ENCODE measurements around the gene SLC4A4. TPM values are rescaled to one million over a fixed set of nuclear protein-coding genes. Genes with fewer than 3 reads are reported as not detected.
A peak's percentile ranks its signal among the peaks of the same experiment; 100 is the strongest.

SLC4A4 gene
- under 1 TPM in 1 of 2 donors, not detected in 1; 0.12 TPM for total RNA-seq

DNA sequence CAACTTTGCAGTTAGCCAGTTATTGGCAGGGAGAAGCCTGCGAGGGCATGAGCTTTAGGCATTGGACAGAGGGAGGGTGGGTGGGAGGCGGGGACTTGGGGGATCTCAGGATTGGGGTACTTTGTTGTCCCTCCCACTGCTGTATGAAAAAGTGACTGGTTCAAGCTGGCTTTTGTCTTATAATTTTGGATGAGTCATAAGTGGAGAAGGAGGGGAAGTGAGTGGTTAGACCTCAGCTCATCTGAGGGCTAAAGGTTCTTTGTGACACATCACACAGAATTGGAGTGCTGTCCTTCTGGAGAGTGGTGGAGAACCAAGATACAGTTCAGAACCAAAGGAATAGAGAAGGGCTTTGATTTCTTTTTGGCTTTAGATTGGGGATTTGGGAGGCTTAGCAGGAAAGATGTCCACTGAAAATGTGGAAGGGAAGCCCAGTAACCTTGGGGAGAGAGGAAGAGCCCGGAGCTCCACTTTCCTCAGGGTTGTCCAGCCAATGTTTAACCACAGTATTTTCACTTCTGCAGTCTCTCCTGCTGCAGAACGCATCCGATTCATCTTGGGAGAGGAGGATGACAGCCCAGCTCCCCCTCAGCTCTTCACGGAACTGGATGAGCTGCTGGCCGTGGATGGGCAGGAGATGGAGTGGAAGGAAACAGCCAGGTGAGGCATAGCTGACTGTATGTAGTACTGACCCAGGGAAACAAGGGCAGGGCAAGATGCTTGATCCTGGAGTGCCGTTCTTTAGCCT lies at the start of gene SLC4A4:
TSS of gene SLC4A4 (plus strand) at position 175 of the 748 bp plus-strand sequence.
- H3K27ac Mint-ChIP-seq: peak within 1 kb of the TSS in 1 of 2 donors; percentile 19
- no peak for DNase-seq (ENCODE audit: low spot score in 2 of 2)
- ATAC-seq: peak; percentile 85 to 99
- H3K36me3 Mint-ChIP-seq: no peaks in the 10 kb centered on the region
- H3K9me3 Mint-ChIP-seq: no peaks in the 10 kb centered on the region

DNA sequence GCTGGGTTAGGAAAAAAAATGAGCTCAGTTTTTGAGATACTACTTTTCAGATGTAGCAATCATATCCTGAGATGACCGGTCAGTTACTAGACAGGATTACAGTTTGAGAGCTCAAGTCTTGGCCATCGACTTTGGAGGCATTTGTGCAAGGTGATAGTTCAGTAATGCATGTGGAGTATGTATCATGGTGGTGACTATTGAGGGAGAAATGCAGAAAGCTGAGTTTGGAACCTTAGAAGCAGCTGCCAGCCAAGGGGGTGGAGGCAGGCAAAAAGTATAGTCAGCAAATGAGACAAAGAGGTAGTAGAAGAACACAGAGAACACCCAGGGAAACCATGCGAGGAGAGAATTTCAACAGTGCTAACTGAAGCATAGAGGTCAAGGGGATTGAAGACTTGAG lies 48.7 kb upstream of the SLC4A4 start:
- no peaks in the 10 kb centered on the region for H3K9me3 Mint-ChIP-seq
- H3K36me3 Mint-ChIP-seq: no peaks in the 10 kb centered on the region
- DNase-seq (ENCODE audit: low spot score in 2 of 2): no peak
- ATAC-seq: no peak
- H3K27ac Mint-ChIP-seq: no peak overlapping the region

DNA sequence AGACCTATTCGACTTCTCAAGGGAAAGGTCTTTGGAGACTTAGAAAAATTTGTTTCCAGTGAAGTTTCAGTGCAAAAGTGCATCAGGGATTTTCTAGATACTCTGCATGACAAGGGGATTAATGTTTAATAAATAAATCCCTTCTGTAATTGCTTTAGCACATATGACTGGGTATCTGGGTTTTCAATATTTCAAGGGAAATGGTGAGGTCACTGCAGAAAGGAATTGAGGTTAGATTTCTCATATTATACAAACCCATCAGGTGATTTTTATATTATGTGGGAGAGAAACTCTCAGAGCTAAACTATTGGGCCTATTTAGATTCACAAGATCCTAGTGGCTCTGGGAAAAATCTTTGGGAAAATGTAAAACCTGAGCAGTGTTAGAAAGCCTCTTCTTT lies 48.3 kb upstream of the SLC4A4 start:
- no peaks in the 10 kb centered on the region for H3K36me3 Mint-ChIP-seq
- H3K9me3 Mint-ChIP-seq: no peaks in the 10 kb centered on the region
- H3K27ac Mint-ChIP-seq: no peak overlapping the region
- no peak for ATAC-seq
- no peak for DNase-seq (ENCODE audit: low spot score in 2 of 2)

DNA sequence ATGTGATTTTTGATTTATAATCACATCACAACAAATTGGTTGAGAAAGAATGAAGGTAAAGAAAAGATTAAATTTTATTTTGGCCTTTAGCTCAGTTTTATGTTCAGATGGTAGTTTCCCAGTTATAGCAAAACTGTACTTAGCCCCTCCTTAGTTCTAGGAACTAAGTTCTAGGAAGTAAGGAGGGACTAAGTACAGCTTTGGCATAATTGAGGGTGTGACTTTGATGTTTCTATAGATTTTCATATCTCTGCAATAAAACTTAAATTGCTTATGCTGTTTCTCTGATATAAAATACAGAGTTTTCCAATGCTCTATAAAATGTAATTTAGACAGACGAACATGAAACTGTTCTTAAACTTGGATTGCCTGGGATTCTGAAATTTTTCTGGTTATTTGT lies 46.6 kb upstream of the SLC4A4 start:
- no peaks in the 10 kb centered on the region for H3K36me3 Mint-ChIP-seq
- H3K27ac Mint-ChIP-seq: no peak overlapping the region

DNA sequence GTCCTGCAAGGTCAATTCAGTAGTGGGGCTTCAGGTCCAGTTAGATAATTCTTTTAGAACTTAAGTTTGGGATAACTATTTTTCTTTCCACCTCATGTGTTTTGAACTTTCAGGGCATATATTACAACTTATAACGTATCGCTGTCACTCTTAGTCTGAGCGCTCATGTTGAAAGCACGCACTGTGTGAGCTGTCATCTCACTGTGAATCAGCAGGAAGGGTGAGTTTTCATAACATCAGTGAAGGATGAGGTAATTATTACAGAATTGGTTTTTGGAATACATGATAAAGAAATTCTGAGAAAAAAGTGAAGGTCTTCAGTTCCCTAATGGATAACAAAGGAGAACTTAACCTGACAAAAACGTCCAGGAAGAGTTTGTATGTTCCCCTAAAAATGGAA lies 45.1 kb upstream of the SLC4A4 start:
- no peak overlapping the region for H3K27ac Mint-ChIP-seq
- no peak for DNase-seq (ENCODE audit: low spot score in 2 of 2)
- H3K36me3 Mint-ChIP-seq: no peaks in the 10 kb centered on the region
- no peaks in the 10 kb centered on the region for H3K9me3 Mint-ChIP-seq
- peak in 1 of 2 donors; percentile 58 for ATAC-seq

More for the DNA sequence above, 46.6 kb upstream of the SLC4A4 start:
- ATAC-seq: no peak
- no peaks in the 10 kb centered on the region for H3K9me3 Mint-ChIP-seq
- no peak for DNase-seq (ENCODE audit: low spot score in 2 of 2)

DNA sequence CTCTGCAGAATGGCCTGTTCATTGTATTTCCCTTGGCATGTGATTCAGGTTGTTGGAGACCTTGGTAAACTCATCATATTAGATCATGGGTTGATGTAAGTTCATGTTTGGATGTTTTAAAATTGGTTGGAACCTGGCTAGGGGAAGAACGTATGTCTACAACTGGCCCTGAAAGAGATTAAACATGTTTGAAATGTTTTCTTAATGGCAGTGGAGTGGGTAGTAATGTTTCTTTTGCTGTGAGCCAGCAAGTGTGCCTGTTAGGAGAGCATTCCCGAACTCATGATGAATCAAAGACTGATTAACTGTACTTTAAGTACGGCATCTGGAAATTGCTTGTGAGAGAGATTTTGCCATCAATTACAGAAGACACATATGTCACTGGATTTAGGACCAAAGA lies 44.5 kb upstream of the SLC4A4 start:
- H3K36me3 Mint-ChIP-seq: no peaks in the 10 kb centered on the region

DNA sequence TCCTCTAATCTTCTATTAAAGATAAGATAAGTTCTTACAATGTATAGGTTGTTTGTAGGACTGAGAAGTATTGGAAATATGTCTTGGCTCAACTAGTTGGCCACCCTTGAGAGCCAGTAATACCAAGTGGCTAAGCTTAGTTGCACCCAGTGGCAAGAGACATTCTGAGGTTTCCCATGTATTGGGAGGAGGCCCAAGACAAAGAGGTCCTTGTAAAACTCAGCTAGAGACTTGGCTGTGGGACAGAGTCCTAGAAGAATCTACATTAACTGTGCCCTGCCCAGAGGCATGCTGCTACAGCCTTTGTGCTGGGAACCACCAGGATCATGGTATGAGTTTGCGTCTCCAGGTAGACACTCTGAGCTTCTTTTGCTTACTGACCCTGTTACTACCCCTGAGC lies 41.9 kb upstream of the SLC4A4 start:
- ATAC-seq (no peak), DNase-seq (ENCODE audit: low spot score in 2 of 2) (no peak)
- Mint-ChIP-seq H3K27ac (no peak overlapping the region), H3K36me3 (no peaks in the 10 kb centered on the region), H3K9me3 (no peaks in the 10 kb centered on the region)

More for the DNA sequence above, 44.5 kb upstream of the SLC4A4 start:
- ATAC-seq: no peak
- H3K9me3 Mint-ChIP-seq: no peaks in the 10 kb centered on the region
- no peak for DNase-seq (ENCODE audit: low spot score in 2 of 2)
- H3K27ac Mint-ChIP-seq: no peak overlapping the region

DNA sequence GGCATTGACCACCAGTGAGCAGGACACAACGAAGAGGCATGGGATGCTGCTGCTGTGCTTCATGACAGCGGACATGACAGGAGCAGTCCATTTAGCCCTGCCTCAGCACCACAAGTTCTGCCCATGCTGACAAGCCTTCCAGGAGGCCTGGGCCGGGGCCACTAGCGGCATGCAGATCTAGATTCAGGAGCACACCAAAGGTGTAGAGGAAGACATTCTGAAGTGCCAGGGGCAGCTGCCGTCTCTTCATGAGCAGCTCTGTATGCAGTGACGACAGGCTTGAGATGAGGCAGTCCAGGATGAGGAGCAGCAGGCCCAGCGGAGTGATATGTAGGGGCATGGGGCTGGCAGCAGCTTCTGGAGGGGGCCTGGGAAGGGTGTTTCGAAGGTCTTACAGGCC lies 38.5 kb upstream of the SLC4A4 start:
- DNase-seq (ENCODE audit: low spot score in 2 of 2) (no peak), ATAC-seq (no peak)
- Mint-ChIP-seq H3K27ac (no peak overlapping the region), H3K36me3 (no peaks in the 10 kb centered on the region), H3K9me3 (no peaks in the 10 kb centered on the region)

DNA sequence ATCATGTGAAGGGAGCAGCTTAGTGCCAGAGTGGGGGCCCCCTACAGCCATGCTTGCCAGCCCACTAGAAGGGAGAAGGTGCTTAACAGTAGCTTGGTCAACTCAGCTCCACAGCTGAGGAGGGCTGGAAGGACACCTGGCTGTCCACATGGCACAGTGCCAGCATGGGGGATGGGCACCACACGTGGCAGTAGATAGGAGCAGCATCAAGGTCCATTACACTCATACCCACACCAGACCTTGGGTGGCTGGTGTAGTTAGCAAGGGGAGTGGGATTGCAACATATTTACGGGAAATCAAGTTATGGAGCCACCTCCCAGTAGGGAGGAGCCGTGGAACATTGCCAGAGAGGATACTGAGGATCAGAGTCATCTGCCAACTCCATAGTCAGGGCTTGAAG lies 37.9 kb upstream of the SLC4A4 start:
- no peaks in the 10 kb centered on the region for H3K36me3 Mint-ChIP-seq
- ATAC-seq: no peak
- no peak overlapping the region for H3K27ac Mint-ChIP-seq
- H3K9me3 Mint-ChIP-seq: no peaks in the 10 kb centered on the region
- no peak for DNase-seq (ENCODE audit: low spot score in 2 of 2)

DNA sequence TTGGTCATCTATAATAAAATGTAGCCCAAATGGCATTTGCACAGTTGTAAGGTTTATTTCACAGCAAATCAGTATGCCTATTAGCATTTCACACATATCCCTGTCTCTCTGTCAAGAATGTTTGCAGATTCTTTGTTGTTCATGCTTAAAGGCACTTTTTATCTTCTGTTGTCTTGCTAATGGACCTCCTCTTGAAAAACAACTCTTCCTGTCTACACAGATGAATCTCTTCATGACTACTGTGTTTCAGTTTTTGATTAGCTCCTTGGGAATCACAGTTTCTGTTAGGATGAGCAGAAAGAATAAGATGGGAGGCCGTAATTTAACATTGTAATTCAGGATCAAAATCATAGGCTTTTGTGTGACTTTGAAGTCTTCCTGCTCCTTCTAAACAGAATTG lies 35.5 kb upstream of the SLC4A4 start:
- H3K36me3 Mint-ChIP-seq: no peaks in the 10 kb centered on the region
- H3K9me3 Mint-ChIP-seq: no peaks in the 10 kb centered on the region
- ATAC-seq (no peak), DNase-seq (ENCODE audit: low spot score in 2 of 2) (no peak)
- H3K27ac Mint-ChIP-seq: no peak overlapping the region

DNA sequence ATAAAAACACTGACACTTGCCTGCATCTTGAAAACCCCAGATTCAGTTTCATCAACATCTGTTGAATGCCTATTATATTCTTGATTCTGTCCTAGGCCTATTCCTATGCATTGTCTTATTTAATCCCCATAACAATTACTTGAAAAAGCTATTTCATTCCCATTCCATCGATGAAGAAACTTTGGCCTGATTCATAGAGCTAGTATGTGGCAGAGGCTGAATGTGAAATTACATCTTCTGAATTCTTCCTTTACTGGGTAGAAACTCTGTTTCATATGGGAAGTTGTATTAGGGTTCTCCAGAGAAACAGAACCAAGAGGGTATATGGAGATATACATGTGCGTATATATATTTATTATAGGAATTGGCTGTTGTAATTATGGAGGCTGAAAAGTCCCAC lies 35.0 kb upstream of the SLC4A4 start:
- H3K36me3 Mint-ChIP-seq: no peaks in the 10 kb centered on the region
- no peak for ATAC-seq
- no peak overlapping the region for H3K27ac Mint-ChIP-seq
- DNase-seq (ENCODE audit: low spot score in 2 of 2): no peak
- no peaks in the 10 kb centered on the region for H3K9me3 Mint-ChIP-seq

DNA sequence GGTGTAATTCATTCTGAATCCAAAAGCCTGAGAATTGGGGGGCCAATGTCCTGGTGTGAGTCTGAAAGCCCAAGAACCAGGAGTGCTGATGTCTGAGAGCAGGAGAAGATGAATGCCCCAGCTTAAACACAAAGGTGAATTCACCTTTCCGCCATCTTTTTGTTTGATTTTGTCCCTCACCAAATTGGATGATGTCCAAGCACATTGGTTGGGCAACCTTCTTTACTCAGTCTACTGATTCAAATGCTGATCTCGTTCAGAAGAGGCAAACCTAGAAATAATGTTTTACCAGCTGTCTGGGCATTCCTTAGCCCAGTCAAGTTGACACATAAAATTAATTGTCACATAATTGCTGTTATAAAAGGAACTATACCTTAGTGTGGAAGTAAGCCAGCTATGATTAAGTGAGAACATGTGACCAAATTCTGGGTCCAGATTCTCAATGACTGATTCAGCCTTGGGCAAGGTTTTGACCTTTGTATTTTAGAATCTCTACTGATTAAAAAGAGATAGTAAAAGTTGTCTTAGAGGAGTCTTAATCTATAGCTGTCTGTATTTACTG lies 34.5 kb upstream of the SLC4A4 start:
- no peak overlapping the region for H3K27ac Mint-ChIP-seq
- H3K36me3 Mint-ChIP-seq: no peaks in the 10 kb centered on the region
- no peaks in the 10 kb centered on the region for H3K9me3 Mint-ChIP-seq
- DNase-seq (ENCODE audit: low spot score in 2 of 2): no peak
- ATAC-seq: no peak

DNA sequence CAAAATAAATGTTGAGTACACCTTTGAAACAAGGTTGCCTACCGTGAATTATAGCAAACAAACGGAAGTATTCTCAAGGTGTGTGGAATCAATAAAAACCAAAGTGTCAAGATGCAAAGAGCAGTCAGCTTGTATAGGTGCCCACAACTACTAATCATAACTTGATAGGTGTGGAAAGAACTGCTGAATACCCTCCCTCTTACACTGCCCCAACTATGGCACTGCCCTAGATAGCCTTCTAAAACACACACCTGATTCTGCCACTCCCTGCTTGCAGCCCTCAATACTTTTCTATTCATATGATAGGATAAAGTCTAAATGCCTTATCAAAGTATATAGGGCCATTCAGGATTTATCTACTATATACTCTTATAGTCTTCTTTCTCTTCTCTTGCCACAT lies 31.1 kb upstream of the SLC4A4 start:
- DNase-seq (ENCODE audit: low spot score in 2 of 2) (no peak), ATAC-seq (no peak)
- H3K36me3 Mint-ChIP-seq: no peaks in the 10 kb centered on the region
- no peak overlapping the region for H3K27ac Mint-ChIP-seq
- H3K9me3 Mint-ChIP-seq: peaks cover 9 to 10% of the 10 kb centered on the region in 2 donors

DNA sequence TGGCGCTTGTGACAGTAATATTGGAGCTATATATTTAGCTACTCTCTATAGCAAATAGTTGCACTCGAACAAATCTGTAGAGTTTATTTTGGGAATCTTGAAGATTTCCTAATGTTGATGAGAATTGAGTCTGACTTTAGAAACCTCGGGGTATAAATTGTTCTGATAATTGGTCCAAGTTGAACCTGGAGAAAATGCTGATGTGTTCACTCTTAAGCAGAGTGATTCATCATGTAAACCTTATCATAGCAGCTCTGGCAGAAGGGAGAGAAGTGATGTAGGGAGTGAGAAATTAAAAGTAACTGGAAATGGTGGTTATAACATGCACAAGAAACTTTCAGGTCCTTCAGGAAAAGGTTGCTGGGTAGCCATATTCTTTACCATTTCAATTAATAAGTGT lies 16.4 kb upstream of the SLC4A4 start:
- Mint-ChIP-seq H3K36me3 (no peaks in the 10 kb centered on the region), H3K27ac (no peak overlapping the region), H3K9me3 (no peaks in the 10 kb centered on the region)
- no peak for DNase-seq (ENCODE audit: low spot score in 2 of 2)
- ATAC-seq: no peak

DNA sequence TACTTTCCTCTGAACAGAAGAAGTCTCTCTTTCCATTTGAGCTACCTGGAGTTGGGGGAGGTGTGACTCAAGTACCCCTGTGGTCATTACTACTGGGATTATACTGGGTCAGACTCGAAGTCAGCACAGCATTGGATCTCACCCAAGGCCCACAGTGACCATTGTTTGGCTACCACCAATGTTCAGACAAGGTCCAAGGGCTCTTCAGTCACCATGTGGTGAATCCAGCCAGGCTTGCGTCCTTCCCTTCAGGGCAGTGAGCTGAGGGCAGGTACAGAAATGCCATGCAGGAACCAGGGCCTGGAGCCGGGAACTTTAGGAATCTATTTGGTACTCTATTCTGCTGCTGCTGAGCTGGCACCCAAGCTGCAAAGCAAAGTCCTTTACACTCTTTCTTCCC lies 5.5 kb upstream of the SLC4A4 start:
- Mint-ChIP-seq H3K9me3 (peaks cover 0 to 5% of the 10 kb centered on the region in 2 donors), H3K36me3 (peaks cover 0 to 6% of the 10 kb centered on the region in 2 donors), H3K27ac (no peak overlapping the region)
- ATAC-seq (no peak), DNase-seq (ENCODE audit: low spot score in 2 of 2) (no peak)

DNA sequence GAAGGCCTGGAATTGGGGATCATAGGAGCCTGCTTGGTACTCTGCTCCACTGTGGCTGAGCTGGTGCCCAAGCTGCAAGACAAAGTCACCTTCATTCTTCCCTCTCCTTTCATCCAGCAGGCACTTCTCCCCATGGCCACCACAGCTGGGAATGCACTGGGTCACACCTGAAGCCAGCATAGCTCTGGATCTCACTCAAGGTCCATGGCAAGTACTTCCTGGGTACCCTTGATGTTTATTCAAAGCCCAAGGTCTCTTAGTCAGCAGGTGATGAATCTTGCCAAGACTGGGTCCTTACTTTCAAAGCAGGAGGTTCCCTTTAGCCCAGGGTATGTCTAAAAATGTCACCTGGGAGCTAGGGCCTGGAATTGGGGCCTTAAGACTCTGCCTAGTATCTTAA lies 4.9 kb upstream of the SLC4A4 start:
- peaks cover 0 to 5% of the 10 kb centered on the region in 2 donors for H3K9me3 Mint-ChIP-seq

DNA sequence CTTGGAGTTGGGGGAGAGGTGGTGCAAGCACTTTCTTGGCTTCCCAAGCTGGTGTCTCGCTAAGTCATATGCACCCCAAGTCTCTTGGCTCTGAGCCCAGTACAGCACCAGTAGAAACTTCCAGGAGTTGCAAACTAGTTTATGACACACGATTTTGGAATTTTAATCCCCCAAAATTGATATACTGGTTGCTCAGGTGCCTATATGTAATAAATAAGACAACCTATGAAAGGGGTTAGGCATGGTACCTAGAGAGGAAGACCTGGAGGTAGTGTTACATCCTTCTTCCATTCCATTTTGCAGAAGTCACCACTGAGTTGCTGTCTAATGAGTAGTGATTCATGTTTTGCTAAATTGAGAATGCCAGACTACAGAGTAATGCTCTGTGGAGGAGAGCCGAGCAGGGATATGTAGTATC lies 4.3 kb upstream of the SLC4A4 start:
- ATAC-seq (no peak), DNase-seq (ENCODE audit: low spot score in 2 of 2) (no peak)
- Mint-ChIP-seq H3K27ac (no peak overlapping the region), H3K36me3 (peaks cover 0 to 6% of the 10 kb centered on the region in 2 donors), H3K9me3 (peaks cover 0 to 5% of the 10 kb centered on the region in 2 donors)

More for the DNA sequence above, 4.9 kb upstream of the SLC4A4 start:
- no peak for DNase-seq (ENCODE audit: low spot score in 2 of 2)
- Mint-ChIP-seq H3K27ac (no peak overlapping the region), H3K36me3 (peaks cover 0 to 6% of the 10 kb centered on the region in 2 donors)
- no peak for ATAC-seq
